Measurements from ENCODE around the gene FAM171A2. TPM values are rescaled to one million over a fixed set of nuclear protein-coding genes. Genes with fewer than 3 reads are reported as not detected.

The FAM171A2 gene
- total RNA-seq, 2 experiments from 2014 or later, result 0.37 to 0.45 TPM

GRCh38 chr17:44314869-44315661, 48.6 kb downstream of the FAM171A2 start:
- peaks cover 38% of the 10 kb centered on the region for H3K27me3 Mint-ChIP-seq (ENCODE audit: low read depth)
- ATAC-seq (peak; percentile 71), DNase-seq (peak; percentile 63)
- CTCF ChIA-PET, result interaction anchor here (0.9 to 3.3 kb wide), 5 partner anchors 15 to 111 kb away, joined by 3 to 12 read pairs (median 5); partner anchors contain the start of gene UBTF
- H3K4me1 Mint-ChIP-seq (ENCODE audit: low read depth), result peaks cover 12% of the 10 kb centered on the region
- peak overlapping the region; percentile 57 for H3K4me3 Mint-ChIP-seq
- peaks cover 11% of the 10 kb centered on the region for H3K36me3 Mint-ChIP-seq (ENCODE audit: low read depth)
- POLR2A ChIA-PET, result interaction anchor here (0.6 to 1.8 kb wide), 4 partner anchors 12 to 98 kb away, joined by 3 to 5 read pairs (median 4); partner anchors contain the start of gene UBTF
- no peaks in the 10 kb centered on the region for H3K9me3 Mint-ChIP-seq (ENCODE audit: insufficient read depth)
- H3K27ac Mint-ChIP-seq, result no peak overlapping the region

- CTCF ChIA-PET, result interaction anchor here (1.0 to 3.3 kb wide), 3 partner anchors 94 to 110 kb away, joined by 3 to 12 read pairs (median 12); partner anchors contain the start of gene UBTF
- Mint-ChIP-seq H3K27ac (no peak overlapping the region), H3K4me1 (ENCODE audit: low read depth) (peaks cover 17% of the 10 kb centered on the region), H3K27me3 (ENCODE audit: low read depth) (peaks cover 43% of the 10 kb centered on the region), H3K36me3 (ENCODE audit: low read depth) (peaks cover 10% of the 10 kb centered on the region), H3K4me3 (peak overlapping the region; percentile 12), H3K9me3 (ENCODE audit: insufficient read depth) (no peaks in the 10 kb centered on the region)
- POLR2A ChIA-PET, result interaction anchor here (0.6 to 0.7 kb wide), 2 partner anchors 13 to 82 kb away, joined by 3 read pairs; no protein-coding TSS in a partner anchor
- no peak for ATAC-seq
- DNase-seq, result no peak
Observed at GRCh38 chr17:44314524-44314868, 49.2 kb downstream of the FAM171A2 start.

GRCh38 chr17:44314031-44314430, 49.6 kb downstream of the FAM171A2 start:
- H3K36me3 Mint-ChIP-seq (ENCODE audit: low read depth), result peaks cover 5% of the 10 kb centered on the region
- DNase-seq, result no peak
- ChIA-PET CTCF (interaction anchor here (1.0 to 3.3 kb wide), 3 partner anchors 93 to 110 kb away, joined by 3 to 12 read pairs (median 12); partner anchors contain the start of gene UBTF), POLR2A (no interaction called here)
- peaks cover 45% of the 10 kb centered on the region for H3K27me3 Mint-ChIP-seq (ENCODE audit: low read depth)
- peak overlapping the region; percentile 12 for H3K4me3 Mint-ChIP-seq
- no peak overlapping the region for H3K27ac Mint-ChIP-seq
- no peaks in the 10 kb centered on the region for H3K9me3 Mint-ChIP-seq (ENCODE audit: insufficient read depth)
- no peak for ATAC-seq
- H3K4me1 Mint-ChIP-seq (ENCODE audit: low read depth), result peaks cover 20% of the 10 kb centered on the region

GRCh38 chr17:44312396-44313104, 51.1 kb downstream of the FAM171A2 start:
- ChIA-PET CTCF (no interaction called here), POLR2A (no interaction called here)
- DNase-seq (no peak), ATAC-seq (no peak)
- H3K27ac Mint-ChIP-seq, result no peak overlapping the region
- no peaks in the 10 kb centered on the region for H3K9me3 Mint-ChIP-seq (ENCODE audit: insufficient read depth)
- H3K4me3 Mint-ChIP-seq, result no peak overlapping the region
- H3K36me3 Mint-ChIP-seq (ENCODE audit: low read depth), result peaks cover 3% of the 10 kb centered on the region
- peaks cover 47% of the 10 kb centered on the region for H3K27me3 Mint-ChIP-seq (ENCODE audit: low read depth)
- H3K4me1 Mint-ChIP-seq (ENCODE audit: low read depth), result peaks cover 24% of the 10 kb centered on the region

GRCh38 chr17:44311562-44312181, 52.0 kb downstream of the FAM171A2 start:
- CTCF ChIA-PET, result interaction anchor here (1.2 kb wide), 1 partner anchor 52 kb away, joined by 3 read pairs; the partner anchor contains the start of gene FAM171A2
- POLR2A ChIA-PET, result no interaction called here
- Mint-ChIP-seq H3K27me3 (ENCODE audit: low read depth) (peaks cover 47% of the 10 kb centered on the region), H3K4me1 (ENCODE audit: low read depth) (peaks cover 27% of the 10 kb centered on the region), H3K4me3 (no peak overlapping the region), H3K36me3 (ENCODE audit: low read depth) (no peaks in the 10 kb centered on the region), H3K27ac (no peak overlapping the region), H3K9me3 (ENCODE audit: insufficient read depth) (no peaks in the 10 kb centered on the region)
- ATAC-seq (no peak), DNase-seq (no peak)

GRCh38 chr17:44310609-44311376, 52.9 kb downstream of the FAM171A2 start:
- peaks cover 45% of the 10 kb centered on the region for H3K27me3 Mint-ChIP-seq (ENCODE audit: low read depth)
- ChIA-PET POLR2A (interaction anchor here (0.8 kb wide), 1 partner anchor 13 kb away, joined by 4 read pairs; the partner anchor contains the start of gene SLC25A39), CTCF (interaction anchor here (1.0 to 3.3 kb wide), 4 partner anchors 20 to 104 kb away, joined by 3 to 19 read pairs (median 3); partner anchors contain the start of gene FAM171A2)
- DNase-seq (no peak), ATAC-seq (no peak)
- no peak overlapping the region for H3K27ac Mint-ChIP-seq
- no peaks in the 10 kb centered on the region for H3K9me3 Mint-ChIP-seq (ENCODE audit: insufficient read depth)
- no peak overlapping the region for H3K4me3 Mint-ChIP-seq
- H3K4me1 Mint-ChIP-seq (ENCODE audit: low read depth), result peaks cover 19% of the 10 kb centered on the region
- no peaks in the 10 kb centered on the region for H3K36me3 Mint-ChIP-seq (ENCODE audit: low read depth)

GRCh38 chr17:44310188-44310587, 53.5 kb downstream of the FAM171A2 start:
- H3K4me1 Mint-ChIP-seq (ENCODE audit: low read depth), result peaks cover 14% of the 10 kb centered on the region
- ChIA-PET POLR2A (interaction anchor here (0.8 kb wide), 1 partner anchor 14 kb away, joined by 4 read pairs; the partner anchor contains the start of gene SLC25A39), CTCF (interaction anchor here (1.0 to 3.3 kb wide), 3 partner anchors 21 to 104 kb away, joined by 3 to 19 read pairs (median 3); no protein-coding TSS in a partner anchor)
- H3K36me3 Mint-ChIP-seq (ENCODE audit: low read depth), result no peaks in the 10 kb centered on the region
- H3K4me3 Mint-ChIP-seq, result no peak overlapping the region
- DNase-seq (no peak), ATAC-seq (no peak)
- no peaks in the 10 kb centered on the region for H3K9me3 Mint-ChIP-seq (ENCODE audit: insufficient read depth)
- peaks cover 39% of the 10 kb centered on the region for H3K27me3 Mint-ChIP-seq (ENCODE audit: low read depth)
- no peak overlapping the region for H3K27ac Mint-ChIP-seq

GRCh38 chr17:44309472-44309871, 54.2 kb downstream of the FAM171A2 start:
- H3K27me3 Mint-ChIP-seq (ENCODE audit: low read depth), result peaks cover 39% of the 10 kb centered on the region
- H3K9me3 Mint-ChIP-seq (ENCODE audit: insufficient read depth), result no peaks in the 10 kb centered on the region
- H3K4me1 Mint-ChIP-seq (ENCODE audit: low read depth), result peaks cover 14% of the 10 kb centered on the region
- ChIA-PET POLR2A (no interaction called here), CTCF (interaction anchor here (1.0 to 3.3 kb wide), 3 partner anchors 21 to 103 kb away, joined by 3 to 19 read pairs (median 3); no protein-coding TSS in a partner anchor)
- H3K4me3 Mint-ChIP-seq, result no peak overlapping the region
- no peak for DNase-seq
- no peaks in the 10 kb centered on the region for H3K36me3 Mint-ChIP-seq (ENCODE audit: low read depth)
- ATAC-seq, result no peak
- H3K27ac Mint-ChIP-seq, result no peak overlapping the region

- no peak for ATAC-seq
- POLR2A ChIA-PET, result interaction anchor here (1.0 to 1.2 kb wide), 2 partner anchors 10 to 62 kb away, joined by 3 read pairs; no protein-coding TSS in a partner anchor
Observed at GRCh38 chr17:44308865-44309264, 54.8 kb downstream of the FAM171A2 start.

GRCh38 chr17:44308320-44308818, 55.3 kb downstream of the FAM171A2 start, which contains the start of gene RUNDC3A:
RUNDC3A (plus strand) TSS chr17:44308601; CDS start chr17:44308833, 232 bp downstream.
- ATAC-seq (peak; percentile 84), DNase-seq (peak; percentile 85)
- peaks cover 32% of the 10 kb centered on the region for H3K27me3 Mint-ChIP-seq (ENCODE audit: low read depth)
- CTCF ChIA-PET, result interaction anchor here (0.6 to 3.3 kb wide), 4 partner anchors 37 to 140 kb away, joined by 3 to 19 read pairs (median 3); partner anchors contain the start of gene GRN
- POLR2A ChIA-PET, result interaction anchor here (1.0 to 1.2 kb wide), 2 partner anchors 10 to 61 kb away, joined by 3 read pairs; no protein-coding TSS in a partner anchor
- H3K9me3 Mint-ChIP-seq (ENCODE audit: insufficient read depth), result no peaks in the 10 kb centered on the region
- no peak within 1 kb of the TSS for H3K27ac Mint-ChIP-seq
- peak within 1 kb of the TSS; percentile 10 for H3K4me3 Mint-ChIP-seq
- no peaks in the 10 kb centered on the region for H3K36me3 Mint-ChIP-seq (ENCODE audit: low read depth)
- H3K4me1 Mint-ChIP-seq (ENCODE audit: low read depth), result peaks cover 17% of the 10 kb centered on the region

More at GRCh38 chr17:44308865-44309264, 54.8 kb downstream of the FAM171A2 start:
- no peak for DNase-seq
- H3K27me3 Mint-ChIP-seq (ENCODE audit: low read depth), result peaks cover 34% of the 10 kb centered on the region
- no peaks in the 10 kb centered on the region for H3K36me3 Mint-ChIP-seq (ENCODE audit: low read depth)
- H3K4me3 Mint-ChIP-seq, result peak overlapping the region; percentile 10
- CTCF ChIA-PET, result interaction anchor here (0.6 to 3.3 kb wide), 4 partner anchors 37 to 140 kb away, joined by 3 to 19 read pairs (median 3); partner anchors contain the start of gene GRN
- peaks cover 17% of the 10 kb centered on the region for H3K4me1 Mint-ChIP-seq (ENCODE audit: low read depth)
- no peaks in the 10 kb centered on the region for H3K9me3 Mint-ChIP-seq (ENCODE audit: insufficient read depth)
- H3K27ac Mint-ChIP-seq, result no peak overlapping the region
